IPS DF 19.7 (cell line): ENCODE measurements around the gene UMODL1.

ENCODE experiments used
- DNase-seq: peaks from one replicate; pipeline ENCODE4 v3.0.0-alpha.2; 2013; ENCODE audit warnings: low read depth, low spot score

UMODL1 gene

DNA sequence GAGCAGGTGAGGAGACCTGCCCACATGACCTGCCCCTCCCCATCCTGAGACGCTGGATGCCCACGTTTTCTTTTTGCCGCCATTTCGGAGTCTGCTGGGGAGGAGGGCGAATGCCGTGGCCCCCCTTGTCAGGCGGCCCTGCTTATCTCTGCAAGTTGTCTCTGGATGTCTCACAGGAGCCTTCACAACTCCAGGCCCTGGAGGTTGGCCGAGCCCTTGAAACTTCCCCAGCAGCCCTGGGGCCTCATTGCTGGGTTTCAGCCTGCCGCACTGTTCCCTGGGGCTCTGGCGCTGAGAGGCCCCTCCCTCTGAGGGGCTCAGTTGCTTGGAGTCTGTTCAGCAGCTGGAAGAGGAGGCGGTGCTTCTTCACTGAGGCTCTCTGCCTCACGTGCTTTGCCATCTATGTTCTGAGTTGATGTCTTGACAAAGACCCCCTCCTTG lies 31.2 kb upstream of the UMODL1 start:
- no peak for DNase-seq

DNA sequence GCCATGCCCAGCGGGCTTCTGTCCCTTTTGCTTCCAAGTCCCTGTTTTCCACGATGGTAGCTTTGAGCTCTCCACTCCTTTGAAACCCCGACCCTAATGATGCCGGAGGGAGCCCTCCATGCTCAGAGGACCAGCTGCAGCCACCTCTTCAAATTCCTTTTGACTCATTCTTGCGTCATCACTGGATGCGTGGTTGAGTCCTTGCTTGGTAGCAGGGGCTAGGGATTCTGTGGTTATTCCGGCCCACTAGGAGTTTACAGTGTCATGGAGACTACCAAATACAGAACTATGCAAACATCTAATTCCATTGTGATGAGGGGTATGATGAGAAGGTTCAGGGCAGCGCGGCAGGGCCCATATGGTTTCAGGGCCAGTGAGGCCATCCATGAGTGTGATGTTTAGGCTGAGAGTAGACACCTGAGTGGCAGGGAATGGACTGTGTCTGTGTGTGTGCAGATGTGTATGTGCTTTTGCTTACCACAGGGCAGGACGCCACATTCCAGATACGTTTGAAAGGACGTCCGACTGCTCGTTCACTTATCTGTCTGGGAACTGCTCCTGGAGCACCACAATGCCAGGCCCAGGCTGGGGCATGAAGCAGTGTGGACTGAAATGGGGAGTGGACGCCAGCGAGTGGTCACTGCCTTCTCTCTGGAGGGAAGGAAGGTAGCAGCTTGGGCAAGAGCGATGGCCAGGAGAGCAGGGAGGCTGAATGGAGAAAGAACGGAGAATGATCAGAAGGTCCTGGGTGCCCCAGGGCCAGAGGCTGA lies 30.5 kb upstream of the UMODL1 start:
- no peak for DNase-seq

DNA sequence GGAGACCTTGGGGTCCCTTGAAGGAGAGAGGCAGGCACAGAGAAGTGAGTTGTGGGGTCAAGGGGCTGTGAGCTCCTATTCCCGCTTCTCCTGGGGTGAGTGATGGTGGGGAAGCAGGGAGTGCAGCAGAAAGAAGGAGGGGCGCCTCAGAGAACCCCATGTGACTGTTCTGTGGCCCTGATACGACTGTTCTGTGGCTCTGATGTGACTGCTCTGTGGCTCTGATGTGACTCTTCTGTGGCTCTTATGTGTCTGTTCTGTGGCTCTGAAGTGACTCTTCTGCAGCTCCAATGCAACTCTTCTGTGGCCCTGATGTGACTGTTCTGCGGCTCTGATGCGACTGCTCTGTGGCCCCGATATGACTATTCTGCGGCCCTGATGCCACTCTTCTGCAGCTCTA lies 29.9 kb upstream of the UMODL1 start:
- DNase-seq = no peak

DNA sequence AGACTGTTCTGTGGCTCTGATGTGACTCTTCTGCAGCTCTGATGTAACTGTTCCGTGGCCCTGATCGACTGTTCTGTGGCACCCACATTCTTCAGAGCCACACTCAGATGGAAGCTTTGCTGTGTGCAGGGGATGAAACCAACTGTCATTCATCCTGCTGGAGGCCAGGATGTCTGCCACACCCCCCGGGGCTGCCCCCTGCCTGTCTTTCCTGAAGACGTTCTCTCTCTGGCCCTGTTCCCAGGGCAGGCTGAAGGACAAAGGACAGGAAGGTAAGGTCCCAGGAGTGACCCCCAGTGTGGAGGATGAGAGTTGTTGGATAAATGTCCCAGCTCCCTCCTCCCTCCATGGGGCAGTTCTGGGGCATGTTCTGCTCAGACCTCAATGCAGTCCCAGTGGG lies 29.4 kb upstream of the UMODL1 start:
- DNase-seq = no peak

DNA sequence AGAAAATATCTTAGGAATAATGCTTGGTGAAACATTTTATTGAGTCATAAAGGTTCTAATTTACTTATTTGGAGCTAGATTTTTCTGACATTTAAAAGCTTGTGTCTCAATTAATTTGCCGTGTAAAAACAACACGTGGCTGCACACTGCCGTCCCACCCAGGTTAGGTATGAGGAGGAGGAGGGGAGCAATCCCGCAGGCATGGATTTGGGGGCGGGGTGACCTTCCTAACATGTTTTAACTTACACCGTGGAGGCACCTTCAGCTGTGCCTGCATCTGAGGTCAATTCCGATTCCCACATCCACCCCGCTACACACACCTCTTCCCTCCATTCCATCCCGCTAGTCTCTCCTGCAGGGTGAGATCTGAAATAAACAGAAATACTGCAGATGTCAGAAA lies 28.5 kb upstream of the UMODL1 start:
- no peak for DNase-seq

DNA sequence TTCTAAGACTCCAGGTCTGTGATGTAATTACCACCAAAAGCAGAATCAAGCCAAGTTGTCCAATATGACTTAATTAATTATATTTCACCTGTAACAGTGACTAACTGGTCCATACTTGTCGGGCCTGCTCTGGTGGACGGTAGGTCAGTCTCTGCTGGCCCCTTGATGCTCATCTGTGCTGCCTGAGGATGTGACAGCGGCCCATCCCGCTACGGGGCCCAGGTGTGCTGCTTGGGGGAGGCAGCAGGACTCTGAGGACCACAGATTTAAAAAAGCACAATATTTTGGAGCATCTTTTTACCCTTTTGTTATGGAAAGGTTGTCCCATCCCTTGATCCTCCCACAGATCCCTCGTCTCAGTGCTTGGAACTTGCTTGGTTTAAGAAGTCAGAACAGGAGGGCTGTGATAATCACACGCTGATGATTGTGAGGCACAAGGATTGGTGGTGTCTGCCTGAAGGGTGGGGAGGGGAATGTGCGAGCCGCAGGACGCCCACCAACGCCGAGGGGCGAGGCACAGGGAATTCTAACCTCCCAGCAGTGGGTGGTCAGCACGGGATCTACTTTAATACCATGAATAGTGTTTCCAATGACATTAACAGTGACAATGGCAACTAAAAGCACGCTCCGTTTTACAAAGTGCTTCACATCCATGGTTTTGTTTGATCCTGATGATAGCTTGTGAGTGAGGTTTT lies 27.8 kb upstream of the UMODL1 start:
- DNase-seq = no peak

DNA sequence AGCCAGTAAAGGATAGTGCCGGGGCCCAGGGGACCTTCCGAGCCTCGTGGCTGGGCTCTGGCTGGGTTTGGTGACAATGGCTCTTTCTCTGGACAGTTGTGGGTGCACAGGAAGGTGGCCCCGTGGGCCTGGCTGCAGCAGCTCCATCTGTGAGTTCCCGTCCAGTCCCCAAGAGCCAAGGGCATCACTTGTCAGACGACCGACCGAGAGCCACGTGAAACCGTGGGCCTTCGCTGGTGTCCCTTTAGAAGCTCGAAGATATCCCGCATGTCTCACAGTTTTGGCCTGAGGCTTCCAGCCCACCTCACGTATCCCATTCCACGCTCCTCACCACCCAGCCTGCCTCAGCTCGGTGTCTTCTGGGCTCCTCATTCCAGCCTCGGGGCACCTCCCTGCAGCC lies 27.2 kb upstream of the UMODL1 start:
- no peak for DNase-seq

DNA sequence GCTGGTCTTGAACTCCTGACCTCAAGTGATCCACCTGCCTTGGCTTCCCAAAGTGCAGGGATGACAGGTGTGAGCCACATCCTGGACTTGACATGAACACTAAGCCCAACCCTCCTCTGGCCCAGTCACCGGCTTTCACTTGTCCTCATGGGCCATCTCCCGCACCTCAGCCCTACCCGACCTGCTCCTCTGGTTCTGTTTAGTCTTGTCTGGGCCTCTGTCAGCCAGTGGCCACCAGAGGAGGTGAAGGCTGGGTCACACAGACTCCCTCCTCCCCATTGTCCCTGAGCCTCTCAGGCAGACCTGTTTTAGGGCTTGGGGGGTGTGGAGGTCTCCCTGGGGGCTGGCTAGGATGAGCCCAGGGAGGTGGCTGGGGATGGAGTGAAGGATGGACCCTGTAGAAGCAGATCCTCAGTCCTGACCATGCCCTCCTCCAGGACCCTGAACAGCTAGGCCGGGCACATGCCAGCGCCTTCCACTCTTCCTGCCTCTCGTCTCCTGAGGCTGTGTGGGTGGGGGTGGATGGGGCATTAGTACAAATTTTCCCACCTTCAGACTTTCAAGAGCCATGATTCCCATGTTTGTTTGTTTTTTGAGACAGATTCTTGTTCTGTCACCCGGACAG lies 26.1 kb upstream of the UMODL1 start:
- no peak for DNase-seq

DNA sequence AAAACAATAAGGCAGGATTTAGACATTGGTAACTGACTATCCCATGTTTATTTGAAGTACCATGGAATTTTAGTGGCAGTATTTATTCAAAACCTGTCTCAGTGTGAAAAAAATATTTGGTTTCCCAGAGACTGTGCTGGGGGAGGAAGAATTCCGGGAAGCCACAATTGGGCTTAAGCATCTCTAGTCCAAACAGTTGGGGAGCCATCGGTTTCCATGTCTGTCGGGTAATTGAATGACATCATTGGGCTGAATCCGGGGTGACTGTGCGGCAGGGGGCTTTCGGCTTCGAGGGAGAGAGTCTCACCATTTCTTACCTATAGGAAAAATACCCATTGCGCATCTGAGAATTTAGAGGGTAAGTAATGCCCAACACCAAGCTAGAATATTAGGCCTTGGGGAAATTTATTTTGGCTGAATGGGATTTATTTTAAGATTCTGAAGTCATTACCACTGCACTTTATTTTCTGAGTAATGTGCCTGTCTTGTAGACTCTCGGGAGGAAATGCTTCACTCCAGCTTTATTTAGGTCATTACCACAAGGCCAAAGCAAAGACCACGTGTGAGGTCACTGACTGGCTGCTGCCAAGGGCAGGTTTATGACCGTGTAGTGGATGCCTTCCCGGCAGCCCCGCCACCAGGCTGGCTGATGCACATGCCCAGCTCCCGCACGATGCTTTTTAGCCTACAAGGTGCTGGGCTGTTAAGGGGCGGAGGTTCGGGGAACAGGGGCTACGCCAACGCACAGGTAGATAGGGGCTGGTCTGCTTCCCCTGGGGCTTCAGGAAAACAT lies 23.1 kb upstream of the UMODL1 start:
- DNase-seq = no peak

DNA sequence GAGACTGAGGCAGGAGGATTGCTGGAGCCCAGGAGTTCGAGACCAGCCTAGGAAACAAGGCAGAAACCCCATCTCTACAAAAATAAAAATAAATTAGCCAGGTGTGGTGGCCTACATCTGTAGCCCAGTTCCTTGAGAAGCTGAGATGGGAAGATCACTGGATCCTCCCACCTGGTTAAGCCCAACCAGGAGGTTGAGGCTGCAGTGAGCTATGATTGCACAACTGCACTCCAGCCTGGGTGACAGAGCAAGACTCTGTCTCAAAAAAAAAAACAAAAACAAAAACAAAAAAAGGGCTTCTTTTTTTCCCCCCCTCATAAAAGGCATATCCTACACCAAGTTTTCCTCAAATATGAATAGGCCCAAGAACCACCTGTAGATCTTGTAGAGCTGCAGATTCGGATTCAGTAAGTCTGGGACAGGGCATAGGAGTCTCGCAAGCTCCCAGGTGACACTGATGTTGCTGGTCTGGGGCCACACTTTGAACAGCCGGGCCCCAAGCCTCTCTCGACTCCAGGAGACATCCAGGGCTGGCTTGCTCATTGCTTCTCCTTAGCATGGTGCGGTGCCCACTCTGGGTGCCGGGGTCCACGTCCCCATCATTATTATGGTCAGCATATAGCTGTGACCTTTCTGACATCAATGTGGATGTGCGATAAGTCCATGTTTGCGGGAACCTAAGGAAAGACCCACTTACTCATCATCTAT lies 22.1 kb upstream of the UMODL1 start:
- no peak for DNase-seq

DNA sequence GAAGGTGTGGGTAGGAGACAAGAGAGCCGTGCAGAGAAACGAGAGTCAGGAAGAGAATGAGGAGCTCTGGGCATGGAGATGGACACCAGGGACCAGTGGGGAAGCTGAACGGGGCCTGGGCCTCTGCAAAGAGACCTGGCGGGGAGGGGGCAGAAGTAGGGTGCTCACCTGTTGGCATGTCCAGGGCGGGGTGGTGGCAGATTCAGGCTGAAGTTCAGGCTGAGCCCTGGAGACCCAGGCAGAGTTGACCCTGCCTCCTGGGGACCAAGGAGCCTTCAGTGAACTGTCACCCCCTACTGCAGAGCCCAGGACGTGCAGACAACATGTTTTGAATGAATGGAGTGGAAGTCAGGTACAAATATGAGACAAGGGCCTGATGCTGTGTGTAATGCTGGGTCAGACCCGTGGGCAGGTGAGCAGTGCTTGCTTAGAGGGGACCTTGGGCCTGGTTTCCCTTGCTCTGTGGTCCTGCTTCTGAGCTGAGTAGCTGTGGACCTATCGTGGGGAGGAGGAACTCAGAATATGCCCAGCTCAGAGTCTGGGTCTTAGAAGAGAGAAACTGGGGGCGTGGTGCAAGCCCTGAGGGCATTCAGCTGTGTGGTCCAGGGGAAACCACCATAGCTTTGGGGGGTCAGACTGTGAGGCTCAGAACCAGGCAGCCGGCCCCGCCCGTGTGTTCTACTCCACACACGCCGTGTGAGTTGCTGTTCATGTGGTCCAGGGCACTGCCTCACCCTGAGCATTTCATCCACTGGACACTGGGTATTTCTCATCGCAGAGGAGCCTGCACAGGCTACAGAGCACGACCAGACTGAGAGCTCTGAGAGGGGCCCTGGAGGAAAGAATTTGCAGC lies 21.3 kb upstream of the UMODL1 start:
- DNase-seq = no peak

DNA sequence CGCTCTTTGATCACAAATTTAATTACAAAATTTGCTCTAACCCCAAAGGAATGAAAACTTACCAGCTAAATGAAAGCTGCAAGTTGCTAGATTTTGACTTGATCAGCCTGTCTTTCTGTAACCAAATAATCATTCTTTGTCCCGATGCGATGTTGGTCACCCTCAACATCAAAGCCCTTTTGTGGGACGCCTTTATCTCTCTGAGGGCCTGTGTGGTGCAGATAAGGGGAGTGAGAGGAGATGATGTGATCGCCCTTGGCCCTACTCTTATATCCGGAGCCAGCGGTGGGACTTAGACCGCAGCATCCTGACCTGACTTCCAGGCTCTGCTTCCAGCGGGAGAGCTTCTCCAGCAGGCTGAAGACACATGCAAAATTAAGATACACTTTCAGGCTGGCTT lies 19.3 kb upstream of the UMODL1 start:
- DNase-seq = no peak

DNA sequence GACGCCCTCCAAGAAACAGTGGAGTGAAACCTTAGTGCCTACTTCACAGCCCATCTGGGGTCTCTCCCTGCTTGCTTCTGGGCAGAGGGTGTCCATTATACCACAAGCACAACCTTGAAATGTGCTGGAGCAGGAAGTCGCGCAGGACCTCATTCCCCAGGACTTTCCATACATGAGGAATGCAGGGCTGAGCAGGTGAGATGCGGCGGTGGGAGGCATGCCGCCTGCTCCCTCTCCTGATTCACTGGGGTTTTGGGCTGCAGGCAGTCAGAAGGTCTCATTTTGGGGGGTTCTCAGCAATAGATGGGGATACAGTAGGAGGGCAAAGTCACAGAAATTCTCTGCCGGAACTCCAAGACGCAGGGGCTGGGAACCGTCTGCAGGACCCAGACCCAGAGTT lies 15.7 kb upstream of the UMODL1 start:
- no peak for DNase-seq

DNA sequence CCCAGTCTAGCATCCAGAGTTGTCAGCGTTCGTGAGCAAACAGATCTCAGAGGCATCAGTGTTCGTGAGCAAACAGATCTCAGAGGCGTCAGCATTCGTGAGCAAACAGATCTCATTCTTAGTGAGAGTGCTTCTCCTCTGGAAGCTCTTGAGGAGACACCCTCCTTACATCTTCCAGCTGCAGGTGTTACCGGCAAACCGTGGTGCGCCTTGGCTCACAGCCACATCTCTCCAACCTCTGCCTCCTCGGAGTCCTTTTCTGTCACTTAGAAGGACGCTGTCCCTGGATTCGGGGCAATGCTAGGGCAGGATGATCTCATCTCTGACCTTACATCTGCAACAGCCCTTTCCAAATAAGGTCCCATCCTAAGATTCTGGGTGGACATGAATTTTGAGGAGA lies 14.6 kb upstream of the UMODL1 start:
- DNase-seq = no peak

DNA sequence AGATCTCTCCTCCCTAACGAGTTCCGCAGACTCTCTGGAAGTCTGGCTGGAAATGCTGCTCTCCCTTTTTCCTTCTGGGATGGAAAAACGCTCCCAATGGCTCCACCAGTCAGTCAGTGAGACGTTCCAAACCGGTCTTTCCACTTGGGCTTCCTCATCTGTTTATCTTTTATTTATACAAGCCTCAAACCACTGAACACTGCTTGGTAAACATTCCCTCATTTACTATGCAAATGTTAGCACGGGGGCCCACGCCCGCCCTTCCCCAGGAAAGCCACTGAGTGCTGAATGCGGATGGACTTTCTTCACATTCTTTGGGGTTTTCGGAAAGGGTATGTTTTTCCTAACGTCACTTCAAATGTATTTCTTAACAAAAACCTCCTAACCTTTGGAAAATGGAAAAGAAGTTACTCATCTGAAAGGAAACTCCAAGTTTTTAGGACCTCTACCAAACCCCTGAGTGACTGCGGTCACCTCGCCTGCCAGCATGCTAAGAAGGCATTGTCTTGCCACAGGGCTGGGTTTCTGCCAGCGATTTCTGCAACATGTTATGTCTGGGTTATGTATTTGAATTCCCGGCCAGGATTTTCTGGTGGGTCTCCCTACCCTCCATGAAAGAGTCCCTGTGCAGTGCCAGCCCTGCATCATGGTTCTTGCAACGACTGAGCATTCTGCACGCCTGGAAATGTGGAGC lies 14.0 kb upstream of the UMODL1 start:
- no peak for DNase-seq

DNA sequence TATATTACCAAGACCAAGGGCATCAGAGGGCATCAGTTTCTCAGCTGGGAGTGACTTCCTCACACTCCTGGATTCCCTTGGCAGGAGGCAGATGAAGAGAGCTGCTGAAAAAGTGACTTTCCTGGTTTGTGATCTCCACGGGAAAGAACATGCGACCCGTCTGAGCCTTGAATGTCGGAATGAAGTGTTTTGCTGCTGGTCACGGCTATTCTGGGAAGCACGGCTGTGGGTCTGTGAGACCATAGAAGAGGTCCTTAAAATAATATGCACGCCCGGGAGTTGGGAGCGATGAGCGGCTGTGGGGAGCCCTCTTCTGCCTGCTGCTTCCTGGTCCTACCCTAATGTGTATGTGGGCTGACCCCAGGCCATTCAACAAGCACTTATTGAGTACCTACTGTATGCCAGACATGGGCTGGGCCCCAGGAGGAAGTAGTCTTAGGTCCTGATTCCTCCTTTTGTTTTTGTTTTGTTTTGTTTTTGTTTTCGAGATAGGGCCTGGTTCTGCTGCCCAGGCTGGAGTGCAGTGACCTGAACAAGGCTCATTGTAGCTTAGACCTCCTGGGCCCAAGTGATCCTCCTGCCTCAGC lies 13.2 kb upstream of the UMODL1 start:
- DNase-seq = no peak

DNA sequence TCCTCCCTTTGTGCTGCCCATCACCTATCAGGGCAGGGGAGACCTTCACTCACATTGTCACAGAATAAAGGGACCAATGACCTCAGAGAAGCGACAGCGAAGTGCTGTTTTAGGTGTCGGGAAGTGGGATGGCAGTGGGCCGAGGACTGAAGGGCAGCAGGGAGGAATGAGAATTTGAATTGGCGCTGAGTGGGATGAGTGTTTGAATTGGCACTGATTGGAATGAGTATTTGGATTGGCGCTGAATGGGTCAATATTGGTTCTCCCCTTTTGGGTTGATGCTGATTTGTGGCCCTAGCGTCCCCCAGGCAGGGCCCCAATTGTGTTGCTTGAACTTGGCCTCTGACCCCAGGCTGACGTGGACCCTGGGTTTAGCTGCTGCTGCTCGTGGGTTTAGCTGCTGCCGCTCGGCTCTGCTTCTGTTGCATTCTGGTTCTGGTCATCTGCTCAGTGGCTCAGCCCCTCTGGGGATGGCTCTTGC lies 12.4 kb upstream of the UMODL1 start:
- DNase-seq = no peak

DNA sequence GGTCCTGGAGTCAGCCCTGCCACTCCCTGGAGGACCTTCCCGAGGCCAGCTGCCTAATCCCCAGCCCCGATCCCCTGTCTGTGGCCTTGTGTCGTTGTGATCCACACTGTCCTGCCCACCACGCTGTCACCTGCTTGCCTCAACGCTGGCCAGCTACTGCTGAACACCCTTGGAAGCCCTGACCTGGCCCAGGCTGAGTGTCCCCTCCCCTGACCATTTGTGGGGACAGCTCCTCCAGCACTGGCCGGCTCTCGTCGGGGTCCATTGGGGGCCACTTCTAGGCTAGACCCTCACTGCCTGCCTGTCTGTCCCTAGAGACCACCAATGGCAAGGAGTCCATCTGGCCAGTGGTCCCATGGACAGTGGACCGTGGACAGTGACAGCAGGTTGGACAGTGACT lies 12.0 kb upstream of the UMODL1 start:
- DNase-seq = no peak

DNA sequence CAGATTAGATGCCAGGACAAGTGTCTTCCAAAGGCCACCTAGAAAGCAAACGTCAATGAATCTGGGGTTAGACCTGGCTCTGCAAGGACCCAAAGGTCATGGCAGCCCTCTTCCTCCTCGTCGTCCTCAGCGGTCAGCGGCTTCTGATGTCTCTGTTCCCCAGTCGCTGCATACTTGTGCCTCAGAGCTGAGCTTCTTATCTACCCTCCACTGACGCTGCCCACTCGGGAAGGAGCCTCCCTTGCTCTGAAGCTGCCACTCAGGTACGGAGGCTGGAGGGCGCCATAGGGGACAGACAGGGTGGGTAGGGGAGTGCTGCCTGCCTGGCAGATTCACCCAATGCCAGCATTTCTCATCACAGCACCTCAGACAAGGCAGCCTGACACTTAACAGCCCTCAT lies 11.4 kb upstream of the UMODL1 start:
- DNase-seq = no peak
